ENCODE data around the gene B4GAT1. TPM values are rescaled to one million over a fixed set of nuclear protein-coding genes. Genes with fewer than 3 reads are reported as not detected.
A peak's percentile ranks its signal among the peaks of the same experiment; 100 is the strongest.

B4GAT1 gene
- polyA plus RNA-seq, 3 donors = 0.75 to 1.7 (median 1.7) TPM

DNA sequence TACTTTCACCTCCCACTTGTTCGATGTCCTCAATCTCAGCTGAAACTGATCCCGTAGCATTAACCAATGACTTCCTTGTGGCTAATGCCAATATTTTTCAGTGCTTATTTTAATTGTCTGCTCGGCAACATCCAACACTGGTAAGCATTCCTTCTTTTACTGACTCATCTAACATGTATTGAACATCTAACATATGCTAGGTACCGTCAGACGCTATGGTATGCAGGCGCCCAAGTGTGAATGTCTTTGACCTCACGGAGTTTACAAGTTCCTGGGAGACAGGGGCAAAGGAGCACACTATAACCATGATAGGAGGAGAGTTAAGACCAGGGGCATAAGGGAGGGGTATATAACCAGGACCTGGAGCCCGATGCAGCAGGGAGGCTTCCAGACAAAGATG lies 4.3 kb downstream of the B4GAT1 start:
- H3K9ac ChIP-seq (ENCODE audit: insufficient read depth, low read length, poor library complexity, severe bottlenecking) = no peak overlapping the region
- no peaks in the 10 kb centered on the region for H3K9me3 Mint-ChIP-seq
- no peaks in the 10 kb centered on the region for H3K9me3 ChIP-seq (replicated peaks in 1 of 2; ENCODE audit: control insufficient read depth in 1 of 2, insufficient read depth in 1 of 2, low read length in 2 of 2)
- H2AFZ ChIP-seq (ENCODE audit: insufficient read depth, low read depth, low read length, poor library complexity, severe bottlenecking) = no peak overlapping the region
- H3K4me1 Mint-ChIP-seq = peaks cover 29% of the 10 kb centered on the region
- TF ChIP-seq, protein P1, sequence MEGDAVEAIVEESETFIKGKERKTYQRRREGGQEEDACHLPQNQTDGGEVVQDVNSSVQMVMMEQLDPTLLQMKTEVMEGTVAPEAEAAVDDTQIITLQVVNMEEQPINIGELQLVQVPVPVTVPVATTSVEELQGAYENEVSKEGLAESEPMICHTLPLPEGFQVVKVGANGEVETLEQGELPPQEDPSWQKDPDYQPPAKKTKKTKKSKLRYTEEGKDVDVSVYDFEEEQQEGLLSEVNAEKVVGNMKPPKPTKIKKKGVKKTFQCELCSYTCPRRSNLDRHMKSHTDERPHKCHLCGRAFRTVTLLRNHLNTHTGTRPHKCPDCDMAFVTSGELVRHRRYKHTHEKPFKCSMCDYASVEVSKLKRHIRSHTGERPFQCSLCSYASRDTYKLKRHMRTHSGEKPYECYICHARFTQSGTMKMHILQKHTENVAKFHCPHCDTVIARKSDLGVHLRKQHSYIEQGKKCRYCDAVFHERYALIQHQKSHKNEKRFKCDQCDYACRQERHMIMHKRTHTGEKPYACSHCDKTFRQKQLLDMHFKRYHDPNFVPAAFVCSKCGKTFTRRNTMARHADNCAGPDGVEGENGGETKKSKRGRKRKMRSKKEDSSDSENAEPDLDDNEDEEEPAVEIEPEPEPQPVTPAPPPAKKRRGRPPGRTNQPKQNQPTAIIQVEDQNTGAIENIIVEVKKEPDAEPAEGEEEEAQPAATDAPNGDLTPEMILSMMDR (IDR thresholded peaks at IDR 0.05) = no peak
- H3K27me3 ChIP-seq (ENCODE audit: control insufficient read depth in 2 of 2, insufficient read depth in 2 of 2, low read length in 2 of 2) = peaks cover 0 to 6% of the 10 kb centered on the region in 2 donors
- intact Hi-C loops (cut with micrococcal nuclease) = no loop called here
- peaks cover 33 to 38% of the 10 kb centered on the region in 2 donors for H3K4me1 ChIP-seq (ENCODE audit: control insufficient read depth in 1 of 2, insufficient read depth in 2 of 2, low read length in 2 of 2)
- WGBS (ENCODE audit: insufficient coverage) = 96% methylated on average over 3 of the region's 8 CpGs
- no peak for DNase-seq
- H3K27me3 Mint-ChIP-seq (ENCODE audit: low read depth in 3 of 3) = peaks cover 0 to 11% (median 5%) of the 10 kb centered on the region in 3 donors
- peaks cover 40 to 56% of the 10 kb centered on the region in 2 donors for H3K36me3 ChIP-seq (replicated peaks in 1 of 2; ENCODE audit: control insufficient read depth in 1 of 2, insufficient read depth in 2 of 2, low read length in 2 of 2)
- H3K27ac Mint-ChIP-seq = peak overlapping the region in 3 of 7 donors; percentile 26 to 62 (median 37)
- no peak overlapping the region for H3K4me3 Mint-ChIP-seq
- peaks cover 23% of the 10 kb centered on the region for H3K79me2 ChIP-seq (ENCODE audit: insufficient read depth, low read length)
- H4K20me1 ChIP-seq (ENCODE audit: insufficient read depth, low read length) = peaks cover 27% of the 10 kb centered on the region
- H3K4me3 ChIP-seq (replicated peaks in 1 of 3; ENCODE audit: low read depth in 2 of 3, low read length in 3 of 3) = no peak overlapping the region
- H3K36me3 Mint-ChIP-seq = peaks cover 43 to 51% of the 10 kb centered on the region in 2 donors
- H3K4me2 ChIP-seq (replicated peaks; ENCODE audit: extremely low read depth, low read length, poor library complexity, severe bottlenecking) = no peak overlapping the region
- no peak overlapping the region for H3K27ac ChIP-seq (ENCODE audit: low read depth in 1 of 2, low read length in 2 of 2)

DNA sequence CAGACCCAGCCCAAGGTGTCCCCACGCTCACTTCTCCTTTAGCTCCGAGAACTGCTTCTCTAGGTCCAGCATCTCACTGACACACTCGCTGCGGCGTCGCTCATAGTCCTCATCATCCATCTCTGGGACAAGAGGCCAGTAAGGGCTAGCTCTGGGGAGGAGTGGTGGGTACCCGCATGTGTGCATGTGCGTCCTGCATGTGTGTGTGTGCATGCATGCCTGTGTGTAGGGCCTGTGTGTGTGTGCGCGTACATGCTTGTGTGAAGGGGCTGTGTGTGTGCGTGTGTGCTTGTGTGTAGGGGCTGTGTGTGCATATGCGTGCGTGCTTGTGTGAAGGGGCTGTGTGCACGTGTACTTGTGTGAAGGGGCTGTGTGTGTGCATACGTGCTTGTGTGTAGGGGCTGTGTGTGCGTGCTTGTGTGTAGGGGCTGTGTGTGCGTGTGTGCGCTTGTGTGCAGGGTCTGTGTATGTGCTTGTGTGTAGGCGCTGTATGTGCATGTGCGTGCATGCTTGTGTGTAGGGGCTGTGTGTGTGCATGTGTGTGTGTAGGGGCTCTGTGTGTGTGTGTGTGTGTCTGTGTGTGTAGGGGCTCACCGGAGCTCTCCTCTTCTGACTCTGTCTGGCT lies 5.8 kb downstream of the B4GAT1 start:
- Mint-ChIP-seq H3K27ac (no peak overlapping the region), H3K36me3 (peaks cover 53 to 61% of the 10 kb centered on the region in 2 donors), H3K4me3 (no peak overlapping the region), H3K9me3 (no peaks in the 10 kb centered on the region), H3K27me3 (ENCODE audit: low read depth in 3 of 3) (no peaks in the 10 kb centered on the region), H3K4me1 (peaks cover 29% of the 10 kb centered on the region)
- Histone ChIP-seq H2AFZ (ENCODE audit: insufficient read depth, low read depth, low read length, poor library complexity, severe bottlenecking) (no peak overlapping the region), H3K4me3 (replicated peaks in 1 of 3; ENCODE audit: low read depth in 2 of 3, low read length in 3 of 3) (no peak overlapping the region), H3K4me1 (ENCODE audit: control insufficient read depth in 1 of 2, insufficient read depth in 2 of 2, low read length in 2 of 2) (peaks cover 27 to 35% of the 10 kb centered on the region in 2 donors), H3K27ac (ENCODE audit: low read depth in 1 of 2, low read length in 2 of 2) (no peak overlapping the region), H3K4me2 (replicated peaks; ENCODE audit: extremely low read depth, low read length, poor library complexity, severe bottlenecking) (no peak overlapping the region), H3K27me3 (ENCODE audit: control insufficient read depth in 2 of 2, insufficient read depth in 2 of 2, low read length in 2 of 2) (peaks cover 0 to under 1% of the 10 kb centered on the region in 2 donors), H3K36me3 (replicated peaks in 1 of 2; ENCODE audit: control insufficient read depth in 1 of 2, insufficient read depth in 2 of 2, low read length in 2 of 2) (peaks cover 50 to 68% of the 10 kb centered on the region in 2 donors), H3K9me3 (replicated peaks in 1 of 2; ENCODE audit: control insufficient read depth in 1 of 2, insufficient read depth in 1 of 2, low read length in 2 of 2) (no peaks in the 10 kb centered on the region), H3K79me2 (ENCODE audit: insufficient read depth, low read length) (peaks cover 23% of the 10 kb centered on the region), H3K9ac (ENCODE audit: insufficient read depth, low read length, poor library complexity, severe bottlenecking) (no peak overlapping the region), H4K20me1 (ENCODE audit: insufficient read depth, low read length) (peaks cover 32% of the 10 kb centered on the region)
- TF ChIP-seq, protein P1 (IDR thresholded peaks at IDR 0.05) = no peak
- intact Hi-C loops (cut with micrococcal nuclease) = no loop called here
- peak in 1 of 3 donors; percentile 3 for DNase-seq
- 97% methylated on average over 13 of the region's 21 CpGs for WGBS (ENCODE audit: insufficient coverage)

Data from CD14-positive monocyte (primary cell).